ENCODE measurements around the gene LRGUK. TPM values are rescaled to one million over a fixed set of nuclear protein-coding genes. Genes with fewer than 3 reads are reported as not detected.
A peak's percentile ranks its signal among the peaks of the same experiment; 100 is the strongest.

The LRGUK gene
- total RNA-seq, 1 experiment from 2014 or later = 1.5 TPM

DNA sequence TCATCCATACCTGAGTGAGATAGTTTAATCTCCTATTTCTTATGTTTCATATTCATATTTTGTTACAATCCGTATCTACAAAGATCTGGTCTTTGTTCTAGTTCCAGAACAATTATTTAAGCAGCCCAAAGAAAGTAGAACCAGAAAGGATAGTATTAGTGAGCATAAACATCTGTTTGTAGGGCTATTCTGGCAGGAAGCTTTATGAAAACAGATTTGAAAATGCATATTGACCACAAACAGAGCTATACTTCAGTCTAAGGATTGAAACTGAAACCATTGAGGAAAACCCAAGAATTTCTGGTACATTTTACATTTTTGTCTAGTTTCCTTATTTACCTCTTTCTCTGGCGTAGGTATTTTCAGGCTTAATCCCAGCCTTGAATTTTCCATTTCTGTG, 28.1 kb downstream of the LRGUK start:
- H2BK15ac ChIP-seq (ENCODE audit: low read depth, low read length) = no peak overlapping the region
- Mint-ChIP-seq H3K27ac (0 out of 7 replicates have a peak overlapping the region, but pooled peaks of 1 of the 3 experiments have one; percentile 5), H3K4me1 (peaks cover 35 to 38% of the 10 kb centered on the region in 2 experiments), H3K4me3 (no peak overlapping the region), H3K9me3 (no peaks in the 10 kb centered on the region; a peak in 1 of 5 replicates), H3K27me3 (ENCODE audit: low read depth) (no peaks in the 10 kb centered on the region), H3K36me3 (ENCODE audit: insufficient read depth in 1 of 3, low read depth in 3 of 3) (peaks cover 0 to 2% (median 0%) of the 10 kb centered on the region in 3 experiments; a peak in 2 of 7 replicates)
- no peak overlapping the region for H2BK5ac ChIP-seq (ENCODE audit: insufficient read length, low read length)
- no peaks in the 10 kb centered on the region for H3K23me2 ChIP-seq (ENCODE audit: insufficient read length, low read depth, low read length, poor library complexity, severe bottlenecking)
- H4K8ac ChIP-seq (replicated peaks; ENCODE audit: insufficient read length, low read depth, low read length) = no peak overlapping the region
- H3K9ac ChIP-seq (ENCODE audit: extremely low read depth, insufficient read length, low read length) = no peak overlapping the region
- H3K4me1 ChIP-seq (ENCODE audit: insufficient read depth, low read length) = peaks cover 7% of the 10 kb centered on the region; the same call in 1 of the 2 replicates
- H4K91ac ChIP-seq (ENCODE audit: insufficient read length, low read depth, low read length) = no peak overlapping the region
- no peaks in the 10 kb centered on the region for H3K79me1 ChIP-seq (ENCODE audit: insufficient read depth, low read depth, low read length, poor library complexity, severe bottlenecking)
- no peak overlapping the region for H2AFZ ChIP-seq (ENCODE audit: low read length)
- no peaks in the 10 kb centered on the region for H3K9me3 ChIP-seq (ENCODE audit: control insufficient read depth, low read depth, low read length)
- H3K27me3 ChIP-seq (ENCODE audit: insufficient read depth, low read length) = no peaks in the 10 kb centered on the region
- no peak overlapping the region for H2AK5ac ChIP-seq (ENCODE audit: insufficient read length, low read length)
- H2BK20ac ChIP-seq (ENCODE audit: low read depth, low read length, poor library complexity, severe bottlenecking) = no peak overlapping the region
- WGBS (ENCODE audit: extremely low coverage, insufficient read length, low lambda C conversion rate) = no CpG with 5 or more reads among the region's 2 CpGs
- TF ChIP-seq, protein P1, sequence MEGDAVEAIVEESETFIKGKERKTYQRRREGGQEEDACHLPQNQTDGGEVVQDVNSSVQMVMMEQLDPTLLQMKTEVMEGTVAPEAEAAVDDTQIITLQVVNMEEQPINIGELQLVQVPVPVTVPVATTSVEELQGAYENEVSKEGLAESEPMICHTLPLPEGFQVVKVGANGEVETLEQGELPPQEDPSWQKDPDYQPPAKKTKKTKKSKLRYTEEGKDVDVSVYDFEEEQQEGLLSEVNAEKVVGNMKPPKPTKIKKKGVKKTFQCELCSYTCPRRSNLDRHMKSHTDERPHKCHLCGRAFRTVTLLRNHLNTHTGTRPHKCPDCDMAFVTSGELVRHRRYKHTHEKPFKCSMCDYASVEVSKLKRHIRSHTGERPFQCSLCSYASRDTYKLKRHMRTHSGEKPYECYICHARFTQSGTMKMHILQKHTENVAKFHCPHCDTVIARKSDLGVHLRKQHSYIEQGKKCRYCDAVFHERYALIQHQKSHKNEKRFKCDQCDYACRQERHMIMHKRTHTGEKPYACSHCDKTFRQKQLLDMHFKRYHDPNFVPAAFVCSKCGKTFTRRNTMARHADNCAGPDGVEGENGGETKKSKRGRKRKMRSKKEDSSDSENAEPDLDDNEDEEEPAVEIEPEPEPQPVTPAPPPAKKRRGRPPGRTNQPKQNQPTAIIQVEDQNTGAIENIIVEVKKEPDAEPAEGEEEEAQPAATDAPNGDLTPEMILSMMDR (conservative IDR thresholded peaks at IDR 0.05) = no peak
- H3T11ph ChIP-seq (ENCODE audit: low read length) = no peak overlapping the region
- no peaks in the 10 kb centered on the region for H4K20me1 ChIP-seq (ENCODE audit: control insufficient read depth, insufficient read depth, insufficient read length)
- H4K5ac ChIP-seq (ENCODE audit: insufficient read length, low read depth, low read length) = no peak overlapping the region
- H3K14ac ChIP-seq (ENCODE audit: insufficient read depth, low read length) = no peak overlapping the region
- no peaks in the 10 kb centered on the region for H3K79me2 ChIP-seq (ENCODE audit: insufficient read depth, low read length)
- H3K23ac ChIP-seq (ENCODE audit: insufficient read length, low read depth, low read length) = no peak overlapping the region
- H3K4me2 ChIP-seq (ENCODE audit: insufficient read depth, insufficient read length, low read length) = no peak overlapping the region
- H2BK12ac ChIP-seq (ENCODE audit: insufficient read length, low read depth, low read length) = no peak overlapping the region
- no peak overlapping the region for H2BK120ac ChIP-seq (ENCODE audit: low read depth, low read length, poor library complexity, severe bottlenecking)
- no peak for DNase-seq
- H3K56ac ChIP-seq (ENCODE audit: insufficient read length, low read depth, low read length) = no peak overlapping the region
- H3K18ac ChIP-seq (ENCODE audit: insufficient read length, low read depth, low read length) = no peak overlapping the region
- H3K4ac ChIP-seq (ENCODE audit: low read depth, low read length) = no peak overlapping the region
- H3K27ac ChIP-seq (ENCODE audit: insufficient read length, low read depth, low read length) = no peak overlapping the region
